Endothelial cell of umbilical vein (primary cell): Measurements from ENCODE around the gene PTBP3. TPM values are rescaled to one million over a fixed set of nuclear protein-coding genes. Genes with fewer than 3 reads are reported as not detected.

Source experiments
- BruUV-seq: library from RNA; stranded (reverse); fragments of 400-500 nt; replicated peaks from 2 replicates; lab custom pipeline; 2021; lab: Mats Ljungman, UMichigan
- CTCF ChIA-PET: fragments of 300-600, 350-600 bp; sonication (Branson Sonifier 250); formaldehyde crosslinking; loops from one replicate; lab custom pipeline; 2021; ENCODE audit warnings: antibody characterized with exemption, inconsistent platforms; lab: Charles Lee
- POLR2A ChIA-PET: fragments of 300-600, 350-600 bp; sonication (Branson Sonifier 250); formaldehyde crosslinking; loops from one replicate; lab custom pipeline; 2021; ENCODE audit warnings: antibody characterized with exemption, inconsistent platforms; lab: Charles Lee
- DNase-seq: peaks from one replicate; pipeline ENCODE4 v3.0.0-alpha.2; 2011; ENCODE audit warnings: low read depth, low spot score
- FAIRE-seq: peaks from 2 replicates; lab custom pipeline; 2011; peaks lifted over from hg19 to GRCh38; lab: Jason Lieb, UNC
- H2AFZ ChIP-seq: 2 replicates; pipeline ENCODE4 v1.6.0; 2012; ENCODE audit warnings: low read depth, low read length, control low read depth, inconsistent platforms
- H3K27ac ChIP-seq: 2 replicates; pipeline ENCODE4 v1.5.1; 2011; ENCODE audit warnings: low read depth, mild to moderate bottlenecking, control low read depth, low read length, moderate library complexity; ENCODE audit not compliant: insufficient read depth
- H3K27me3 ChIP-seq, 2 experiments: 2 replicates each; pipeline versions ENCODE4 v1.6.0 to v1.6.1; 2011; ENCODE audit warnings: low read length in 2 of 2, mixed read lengths in 1 of 2; ENCODE audit not compliant: control insufficient read depth in 2 of 2, insufficient read depth in 2 of 2
- H3K36me3 ChIP-seq, 2 experiments: 2 replicates in 1 of 2; 3 replicates in 1 of 2; pipeline ENCODE4 v1.5.1; 2011; ENCODE audit warnings: low read length in 2 of 2, mild to moderate bottlenecking in 1 of 2, moderate library complexity in 1 of 2; ENCODE audit not compliant: control insufficient read depth in 2 of 2, insufficient read depth in 2 of 2; ENCODE audit errors: extremely low read depth in 1 of 2
- H3K4me1 ChIP-seq: 3 replicates; pipeline ENCODE4 v1.5.1; 2011; ENCODE audit warnings: mild to moderate bottlenecking, low read length; ENCODE audit not compliant: control insufficient read depth, insufficient read depth; ENCODE audit errors: extremely low read depth
- H3K4me2 ChIP-seq: 2 replicates; pipeline ENCODE4 v1.6.1; 2011; ENCODE audit warnings: low read length, control low read depth, mixed read lengths; ENCODE audit not compliant: insufficient read depth
- H3K4me3 ChIP-seq, 3 experiments: fragments of 200-600 bp in 1 of 3; sonication (generic), shearing (Covaris generic) in 1 of 3; replicated peaks in 1 of 3; 2 replicates each; pipeline ENCODE4 v1.5.1; 2011 to 2016; ENCODE audit warnings: control low read depth in 3 of 3, low read length in 3 of 3, mild to moderate bottlenecking in 2 of 3, inconsistent platforms in 1 of 3, low read depth in 1 of 3, moderate library complexity in 1 of 3; ENCODE audit not compliant: insufficient read depth in 1 of 3
- H3K79me2 ChIP-seq: 2 replicates; pipeline ENCODE4 v1.6.0; 2012; ENCODE audit warnings: low read length, inconsistent platforms; ENCODE audit not compliant: control insufficient read depth, insufficient read depth
- H3K9ac ChIP-seq: replicated peaks from 2 replicates; pipeline ENCODE3; 2011; ENCODE audit warnings: low read length, control low read depth; ENCODE audit not compliant: insufficient read depth; ENCODE audit errors: extremely low read depth
- H3K9me1 ChIP-seq: replicated peaks from 3 replicates; pipeline ENCODE4 v1.6.0; 2011; ENCODE audit warnings: mild to moderate bottlenecking, low read length; ENCODE audit not compliant: control insufficient read depth, insufficient read depth; ENCODE audit errors: extremely low read depth
- H3K9me3 ChIP-seq: replicated peaks from 2 replicates; pipeline ENCODE4 v1.5.1; 2012; ENCODE audit warnings: low read length, inconsistent platforms; ENCODE audit not compliant: control insufficient read depth, insufficient read depth
- H4K20me1 ChIP-seq: replicated peaks from 2 replicates; pipeline ENCODE3; 2011; ENCODE audit warnings: mild to moderate bottlenecking, low read length; ENCODE audit not compliant: control insufficient read depth, insufficient read depth; ENCODE audit errors: extremely low read depth
- EZH2 ChIP-seq: IDR thresholded peaks from 2 replicates; pipeline ENCODE4 v1.6.1; 2012; ENCODE audit warnings: borderline replicate concordance, low read depth, mild to moderate bottlenecking, moderate library complexity, low read length, inconsistent platforms; ENCODE audit not compliant: severe bottlenecking
- FOS ChIP-seq: IDR thresholded peaks from 2 replicates; pipeline ENCODE4 v1.6.1; 2011; ENCODE audit warnings: mild to moderate bottlenecking, low read length, moderate library complexity, borderline replicate concordance; ENCODE audit not compliant: insufficient read depth
- GATA2 ChIP-seq: IDR thresholded peaks from 2 replicates; pipeline ENCODE4 v1.7.0; 2011; ENCODE audit warnings: low read depth, mild to moderate bottlenecking, moderate library complexity, mixed read lengths, low read length; ENCODE audit not compliant: insufficient read length, insufficient read depth
- JUN ChIP-seq: IDR thresholded peaks from 2 replicates; pipeline ENCODE4 v1.6.1; 2011; ENCODE audit warnings: borderline replicate concordance, low read depth; ENCODE audit not compliant: insufficient read length, insufficient read depth
- MYC ChIP-seq: IDR thresholded peaks from one replicate; pipeline ENCODE4 v1.6.1; 2011; ENCODE audit warnings: mild to moderate bottlenecking, low read depth, low read length
- POLR2A ChIP-seq: IDR thresholded peaks from 2 replicates; pipeline ENCODE4 v1.6.1; 2012; ENCODE audit warnings: low read depth, mild to moderate bottlenecking, control low read depth, low read length
- POLR2AphosphoS5 ChIP-seq: IDR thresholded peaks from 2 replicates; pipeline ENCODE4 v1.6.1; 2012; ENCODE audit warnings: low read depth, mild to moderate bottlenecking, control low read depth, low read length, moderate library complexity; ENCODE audit not compliant: insufficient read depth
- dilution Hi-C: fragments of 300-500 bp; cut with MboI; formaldehyde crosslinking; loops from one replicate; pipeline ENCODE4 v1.15.0; 2019; ENCODE audit warnings: low sequenced_read_pairs; ENCODE audit not compliant: extremely low pct_ligation_motif_present
- intact Hi-C: fragments of 100-400 bp; cut with micrococcal nuclease; formaldehyde crosslinking; loops from one replicate; pipeline ENCODE4 v1.10.0; 2022
- polyA plus RNA-seq, 4 experiments: library from polyadenylated mRNA; depleted of rRNA in 3 of 4; stranded (reverse) in 3 of 4; unstranded in 1 of 4; fragments of >200 nt; gene quantifications; 2 replicates each; pipeline versions ENCODE4 v1.2.1 to v1.2.3, GENCODE V29; 2011 to 2012; ENCODE audit warnings: missing spikeins in 1 of 4
- total RNA-seq: library from RNA; stranded (reverse); gene quantifications from 2 replicates; pipeline ENCODE4 v1.2.3, GENCODE V29; 2021
- TF ChIP-seq, protein P1 (sequence below), 2 donors: IDR thresholded peaks; 1 replicate in 1 of 2; 2 replicates in 1 of 2; pipeline ENCODE4 v1.5.1; 2011; ENCODE audit warnings: low read length in 2 of 2, mild to moderate bottlenecking in 2 of 2, moderate library complexity in 2 of 2, control low read depth in 1 of 2, inconsistent platforms in 1 of 2, low read depth in 1 of 2; ENCODE audit not compliant: insufficient read depth in 1 of 2; ENCODE audit errors: extremely low read depth in 1 of 2
- TF ChIP-seq, protein P2 (sequence below): IDR thresholded peaks from 2 replicates; pipeline ENCODE4 v1.6.1; 2011; ENCODE audit not compliant: insufficient read depth, insufficient read length

Gene PTBP3
- total and polyA plus RNA-seq, 2 donors (not counting 3 experiments of a cell fraction or from before 2014, with no cell fraction given): 42.4 to 75.0 TPM

DNA sequence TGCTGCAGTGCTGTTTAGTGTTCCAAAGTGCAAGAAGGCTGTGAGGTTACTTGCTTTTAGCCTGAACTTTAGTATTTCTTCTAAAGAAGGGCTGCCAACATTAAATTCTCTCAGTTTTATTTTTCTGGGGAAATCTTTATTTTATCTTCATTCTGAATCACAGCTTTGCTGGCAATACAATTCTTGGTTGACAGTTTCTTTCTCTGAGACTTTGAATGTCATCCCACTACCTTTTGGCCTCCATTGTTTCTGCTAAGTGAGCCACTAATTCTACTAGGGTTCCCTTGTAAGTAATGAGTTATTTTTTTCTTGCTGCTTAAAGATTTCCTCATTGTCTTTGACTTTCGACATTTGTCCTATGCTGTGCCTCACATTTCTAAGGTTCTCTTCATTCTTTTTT lies 126.0 kb downstream of the PTBP3 start:
- dilution Hi-C loops: no loop called here
- no peaks in the 10 kb centered on the region for H3K4me1 ChIP-seq
- no peak overlapping the region for H3K27ac ChIP-seq
- H3K36me3 ChIP-seq: no peaks in the 10 kb centered on the region
- H2AFZ ChIP-seq: no peak overlapping the region
- no peak for DNase-seq
- no peak overlapping the region for H3K9ac ChIP-seq
- no peaks in the 10 kb centered on the region for H3K79me2 ChIP-seq
- H4K20me1 ChIP-seq: no peaks in the 10 kb centered on the region
- H3K27me3 ChIP-seq: no peaks in the 10 kb centered on the region
- intact Hi-C loops: no loop called here
- no peaks in the 10 kb centered on the region for H3K9me1 ChIP-seq
- TF ChIP-seq POLR2A (no peak), JUN (no peak), POLR2AphosphoS5 (no peak), EZH2 (no peak), FOS (no peak), MYC (no peak), GATA2 (no peak)
- TF ChIP-seq, protein P1, sequence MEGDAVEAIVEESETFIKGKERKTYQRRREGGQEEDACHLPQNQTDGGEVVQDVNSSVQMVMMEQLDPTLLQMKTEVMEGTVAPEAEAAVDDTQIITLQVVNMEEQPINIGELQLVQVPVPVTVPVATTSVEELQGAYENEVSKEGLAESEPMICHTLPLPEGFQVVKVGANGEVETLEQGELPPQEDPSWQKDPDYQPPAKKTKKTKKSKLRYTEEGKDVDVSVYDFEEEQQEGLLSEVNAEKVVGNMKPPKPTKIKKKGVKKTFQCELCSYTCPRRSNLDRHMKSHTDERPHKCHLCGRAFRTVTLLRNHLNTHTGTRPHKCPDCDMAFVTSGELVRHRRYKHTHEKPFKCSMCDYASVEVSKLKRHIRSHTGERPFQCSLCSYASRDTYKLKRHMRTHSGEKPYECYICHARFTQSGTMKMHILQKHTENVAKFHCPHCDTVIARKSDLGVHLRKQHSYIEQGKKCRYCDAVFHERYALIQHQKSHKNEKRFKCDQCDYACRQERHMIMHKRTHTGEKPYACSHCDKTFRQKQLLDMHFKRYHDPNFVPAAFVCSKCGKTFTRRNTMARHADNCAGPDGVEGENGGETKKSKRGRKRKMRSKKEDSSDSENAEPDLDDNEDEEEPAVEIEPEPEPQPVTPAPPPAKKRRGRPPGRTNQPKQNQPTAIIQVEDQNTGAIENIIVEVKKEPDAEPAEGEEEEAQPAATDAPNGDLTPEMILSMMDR (IDR thresholded peaks at IDR 0.05; ENCODE audit: extremely low read depth in 1 of 2, insufficient read depth in 1 of 2, low read depth in 1 of 2, low read length in 2 of 2): no peak
- TF ChIP-seq, protein P2, sequence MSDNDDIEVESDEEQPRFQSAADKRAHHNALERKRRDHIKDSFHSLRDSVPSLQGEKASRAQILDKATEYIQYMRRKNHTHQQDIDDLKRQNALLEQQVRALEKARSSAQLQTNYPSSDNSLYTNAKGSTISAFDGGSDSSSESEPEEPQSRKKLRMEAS: no peak
- no TSS peak for BruUV-seq
- H3K4me2 ChIP-seq: no peak overlapping the region
- H3K9me3 ChIP-seq: no peaks in the 10 kb centered on the region
- H3K4me3 ChIP-seq: no peak overlapping the region
- FAIRE-seq: no peak
- CTCF ChIA-PET: interaction anchor here (0.5 to 1.2 kb wide), 2 partner anchors 7 to 216 kb away, joined by 3 to 5 read pairs; no protein-coding TSS in a partner anchor
- POLR2A ChIA-PET: no interaction called here
